Esophagus squamous epithelium (tissue), 5 donors: ENCODE measurements around the gene ZNF470. TPM values are rescaled to one million over a fixed set of nuclear protein-coding genes. Genes with fewer than 3 reads are reported as not detected.

Experiments used
- DNase-seq: peaks from one replicate; lab custom pipeline; 2025; lab: John Stamatoyannopoulos, UW
- H3K27ac ChIP-seq, 4 donors: fragments of 200-600 bp; sonication (generic); one replicate each; pipeline ENCODE4 v1.5.1; 2016 to 2019; ENCODE audit warnings: mild to moderate bottlenecking in 1 of 4
- H3K27me3 ChIP-seq, 4 donors: fragments of 200-600 bp; sonication (generic); 1 replicate in 3 of 4; 2 replicates in 1 of 4; pipeline versions ENCODE4 v1.5.1 to v1.6.0; 2017 to 2021; ENCODE audit warnings: antibody characterized with exemption in 1 of 4
- H3K36me3 ChIP-seq, 3 donors: fragments of 200-600 bp; sonication (generic); one replicate each; pipeline ENCODE4 v1.5.1; 2016 to 2019
- H3K4me1 ChIP-seq, 3 donors: fragments of 200-600 bp; sonication (generic); one replicate each; pipeline ENCODE4 v1.5.1; 2017 to 2019
- H3K4me3 ChIP-seq, 4 donors: fragments of 200-600 bp; sonication (generic); 1 replicate in 3 of 4; 2 replicates in 1 of 4; pipeline ENCODE4 v1.5.1; 2016 to 2019; ENCODE audit warnings: mild to moderate bottlenecking in 2 of 4, moderate library complexity in 1 of 4
- H3K9me3 ChIP-seq, 3 donors: fragments of 200-600 bp; sonication (generic); one replicate each; pipeline ENCODE4 v1.5.1; 2016 to 2019
- POLR2A ChIP-seq, 4 donors: fragments of 450-650 bp; IDR thresholded peaks; one replicate each; pipeline ENCODE4 v1.6.1; 2017; ENCODE audit warnings: antibody characterized with exemption in 4 of 4, mild to moderate bottlenecking in 4 of 4, moderate library complexity in 3 of 4
- WGBS, 2 donors: methylation state at CpG; one replicate each; pipeline ENCODE4 v1.1.5; 2018; 5-methylcytosine and 5-hydroxymethylcytosine counted together
- intact Hi-C: fragments of 100-400 bp; cut with DNase I; formaldehyde crosslinking; loops from one replicate; pipeline ENCODE4 v1.15.0; 2022
- total RNA-seq, 4 donors: library from RNA; depleted of rRNA; stranded (reverse); fragments of >200 nt; gene quantifications; one replicate each; pipeline ENCODE4 v1.1.0, GENCODE V29; 2016
- TF ChIP-seq, protein P1 (sequence below), 6 experiments: fragments of 450-650 bp in 4 of 6; fragments of 200-600 bp in 2 of 6; sonication (generic) in 2 of 6; IDR thresholded peaks; one replicate each; pipeline ENCODE4 v1.5.1; 2016 to 2019; ENCODE audit warnings: antibody characterized with exemption in 6 of 6, mild to moderate bottlenecking in 4 of 6, moderate library complexity in 4 of 6
- donor health status: DM: yes; HTN: yes; CAD: no.

ZNF470 gene
- total RNA-seq: 1 to 10 TPM; 1.1 to 5.0 (median 1.7) TPM

GRCh38 chr19:56567274-56568120, at the start of gene ZNF470:
Gene ZNF470 (plus strand): TSS chr19:56567468. CDS start chr19:56570312, 2,844 bp downstream.
- DNase-seq: peak; percentile 73
- intact Hi-C loops: no loop called here
- 1 to 27% methylated on average over 11 to 23 of the region's 66 CpGs for WGBS, 2 donors
- H3K4me1 ChIP-seq: peaks cover 7 to 21% (median 8%) of the 10 kb centered on the region in 3 donors
- H3K36me3 ChIP-seq: peaks cover 0 to 55% (median 9%) of the 10 kb centered on the region in 3 donors
- H3K27ac ChIP-seq: peak within 1 kb of the TSS; percentile 77 to 92 (median 88)
- no peaks in the 10 kb centered on the region for H3K27me3 ChIP-seq
- peak within 1 kb of the TSS; percentile 75 to 96 (median 94) for H3K4me3 ChIP-seq
- peaks cover 5 to 86% (median 59%) of the 10 kb centered on the region in 3 donors for H3K9me3 ChIP-seq
- TF ChIP-seq POLR2A (IDR thresholded peaks at IDR 0.05): peak in 2 of 4 donors; percentile 27 to 55
- TF ChIP-seq, protein P1, sequence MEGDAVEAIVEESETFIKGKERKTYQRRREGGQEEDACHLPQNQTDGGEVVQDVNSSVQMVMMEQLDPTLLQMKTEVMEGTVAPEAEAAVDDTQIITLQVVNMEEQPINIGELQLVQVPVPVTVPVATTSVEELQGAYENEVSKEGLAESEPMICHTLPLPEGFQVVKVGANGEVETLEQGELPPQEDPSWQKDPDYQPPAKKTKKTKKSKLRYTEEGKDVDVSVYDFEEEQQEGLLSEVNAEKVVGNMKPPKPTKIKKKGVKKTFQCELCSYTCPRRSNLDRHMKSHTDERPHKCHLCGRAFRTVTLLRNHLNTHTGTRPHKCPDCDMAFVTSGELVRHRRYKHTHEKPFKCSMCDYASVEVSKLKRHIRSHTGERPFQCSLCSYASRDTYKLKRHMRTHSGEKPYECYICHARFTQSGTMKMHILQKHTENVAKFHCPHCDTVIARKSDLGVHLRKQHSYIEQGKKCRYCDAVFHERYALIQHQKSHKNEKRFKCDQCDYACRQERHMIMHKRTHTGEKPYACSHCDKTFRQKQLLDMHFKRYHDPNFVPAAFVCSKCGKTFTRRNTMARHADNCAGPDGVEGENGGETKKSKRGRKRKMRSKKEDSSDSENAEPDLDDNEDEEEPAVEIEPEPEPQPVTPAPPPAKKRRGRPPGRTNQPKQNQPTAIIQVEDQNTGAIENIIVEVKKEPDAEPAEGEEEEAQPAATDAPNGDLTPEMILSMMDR (IDR thresholded peaks at IDR 0.05): peak in 1 of 6 experiments; percentile 14

- TF ChIP-seq POLR2A (IDR thresholded peaks at IDR 0.05): no peak
- TF ChIP-seq, protein P1 (IDR thresholded peaks at IDR 0.05): no peak
- Histone ChIP-seq H3K4me1 (no peaks in the 10 kb centered on the region), H3K27me3 (no peaks in the 10 kb centered on the region), H3K27ac (no peak overlapping the region), H3K9me3 (peaks cover 26 to 100% (median 99%) of the 10 kb centered on the region in 3 donors), H3K4me3 (peak overlapping the region in 1 of 4 donors; percentile 18), H3K36me3 (peaks cover 0 to 46% (median 2%) of the 10 kb centered on the region in 3 donors)
- 71 to 92% methylated on average over 4 of the region's 4 CpGs for WGBS, 2 donors
- intact Hi-C loops: no loop called here
- DNase-seq: no peak
These were observed 41.9 kb upstream of the ZNF470 start for GRCh38 chr19:56525214-56525860.

DNA sequence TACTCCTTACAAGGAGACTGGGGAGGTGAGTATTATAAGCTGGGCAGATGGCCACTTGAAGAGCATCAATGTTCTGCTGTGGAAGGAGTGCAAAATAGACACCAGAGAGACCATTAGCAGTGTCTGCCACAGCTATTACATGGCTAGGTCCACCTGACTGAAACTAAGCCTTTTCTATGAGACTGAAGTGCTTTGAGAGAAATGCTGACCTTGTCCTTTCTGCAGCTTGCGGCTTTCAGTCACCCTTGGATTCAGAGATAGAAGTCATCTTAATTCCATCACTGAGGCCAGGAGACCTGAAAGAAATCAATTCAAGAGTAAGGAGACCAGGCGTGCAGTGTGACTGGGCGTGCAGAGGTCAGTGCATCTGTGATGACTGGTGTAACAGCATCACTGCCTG, 29.8 kb upstream of the ZNF470 start:
- H3K27ac ChIP-seq: no peak overlapping the region

DNA sequence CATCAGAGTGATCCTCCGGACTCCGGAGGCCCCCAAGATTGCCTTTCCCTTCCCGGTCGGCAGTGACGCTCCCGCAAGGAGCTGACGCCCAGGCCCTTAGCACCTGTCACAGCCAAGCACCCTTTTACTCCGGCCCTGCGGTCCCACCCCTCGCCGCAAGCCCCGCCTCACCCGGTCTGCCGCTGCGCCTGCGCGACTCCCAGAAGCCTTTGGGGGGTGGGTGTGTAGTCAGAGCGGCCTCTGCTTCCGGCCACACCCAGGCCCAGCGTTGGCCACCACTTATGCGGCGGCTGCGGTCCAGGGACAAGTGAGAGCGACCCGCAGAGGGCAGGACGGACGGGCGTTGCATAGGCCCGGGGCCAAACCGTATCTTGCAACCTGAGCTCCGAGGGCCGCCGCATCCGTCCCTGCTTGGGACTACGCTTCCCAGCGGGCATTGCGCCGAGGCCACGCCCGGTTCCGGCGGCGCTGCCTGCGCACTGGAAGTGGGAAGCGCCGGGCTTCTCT, 29.0 kb upstream of the ZNF470 start:
- Histone ChIP-seq H3K9me3 (peaks cover 4 to 74% (median 34%) of the 10 kb centered on the region in 3 donors), H3K27ac (peak overlapping the region; percentile 88 to 96 (median 93)), H3K27me3 (no peaks in the 10 kb centered on the region), H3K36me3 (peaks cover 0 to 33% (median 0%) of the 10 kb centered on the region in 3 donors), H3K4me3 (peak overlapping the region; percentile 62 to 85 (median 76)), H3K4me1 (peaks cover 7 to 21% (median 8%) of the 10 kb centered on the region in 3 donors)
- TF ChIP-seq, protein P1 (IDR thresholded peaks at IDR 0.05): peak in 3 of 6 experiments; percentile 25 to 32 (median 30)
- no peak for TF ChIP-seq POLR2A (IDR thresholded peaks at IDR 0.05)
- intact Hi-C loops: no loop called here
- WGBS, 2 donors: 0 to 4% methylated on average over 7 to 9 of the region's 46 CpGs
- DNase-seq: peak; percentile 47

More for the DNA sequence above, 29.8 kb upstream of the ZNF470 start:
- intact Hi-C loops: no loop called here
- 100% methylated on average over 1 to 3 of the region's 3 CpGs for WGBS, 2 donors
- Histone ChIP-seq H3K36me3 (peaks cover 0 to 27% (median 0%) of the 10 kb centered on the region in 3 donors), H3K4me1 (peaks cover 7 to 21% (median 8%) of the 10 kb centered on the region in 3 donors), H3K4me3 (peak overlapping the region in 2 of 4 donors; percentile 62 to 80), H3K27me3 (no peaks in the 10 kb centered on the region), H3K9me3 (peaks cover 4 to 77% (median 40%) of the 10 kb centered on the region in 3 donors)
- TF ChIP-seq POLR2A (IDR thresholded peaks at IDR 0.05): no peak
- TF ChIP-seq, protein P1 (IDR thresholded peaks at IDR 0.05): no peak
- DNase-seq: no peak
